Measurements from ENCODE around the gene PDE6H. TPM values are rescaled to one million over a fixed set of nuclear protein-coding genes. Genes with fewer than 3 reads are reported as not detected.

PDE6H gene
- total and polyA plus RNA-seq, 4 donors, result 0.08 to 0.88 TPM; not detected in 2

GRCh38 chr12:14999021-14999694 lies 26.3 kb downstream of the PDE6H start:
- no peak overlapping the region for H3K27ac ChIP-seq (ENCODE audit: low read depth in 1 of 2, low read length in 1 of 2)
- H3K9ac ChIP-seq (ENCODE audit: insufficient read depth in 1 of 2, low read length in 2 of 2), result no peak overlapping the region
- H3K4me1 ChIP-seq (ENCODE audit: control insufficient read depth in 5 of 5, insufficient read depth in 5 of 5, low read length in 5 of 5), result peaks cover 0 to 7% (median 2%) of the 10 kb centered on the region in 5 donors
- TF ChIP-seq CTCF (IDR thresholded peaks at IDR 0.05; ENCODE audit: control extremely low read depth, extremely low read depth), result no peak
- no peaks in the 10 kb centered on the region for H3K27me3 ChIP-seq (ENCODE audit: control insufficient read depth in 3 of 3, insufficient read depth in 3 of 3, low read length in 2 of 3)
- no peaks in the 10 kb centered on the region for H3K36me3 ChIP-seq (ENCODE audit: control insufficient read depth in 4 of 4, insufficient read depth in 4 of 4, low read length in 4 of 4)
- no peaks in the 10 kb centered on the region for H3K9me3 ChIP-seq (ENCODE audit: control insufficient read depth in 4 of 4, insufficient read depth in 3 of 4, low read length in 3 of 4)
- WGBS, 2 donors, result 91 to 95% methylated on average over 2 of the region's 2 CpGs
- no peak overlapping the region for H3K4me3 ChIP-seq
- ATAC-seq (ENCODE audit: insufficient read depth, low FRiP score) (no peak), DNase-seq (no peak)

- 80 to 86% methylated on average over 2 of the region's 2 CpGs for WGBS, 2 donors
- ATAC-seq (ENCODE audit: insufficient read depth, low FRiP score), result no peak
- H3K27ac ChIP-seq (ENCODE audit: low read depth in 1 of 2, low read length in 1 of 2), result no peak overlapping the region
Measured at GRCh38 chr12:14999695-15000365, 27.0 kb downstream of the PDE6H start.

GRCh38 chr12:15000575-15000974 lies 27.7 kb downstream of the PDE6H start:
- Histone ChIP-seq H3K9me3 (ENCODE audit: control insufficient read depth in 4 of 4, insufficient read depth in 3 of 4, low read length in 3 of 4) (no peaks in the 10 kb centered on the region), H3K36me3 (ENCODE audit: control insufficient read depth in 4 of 4, insufficient read depth in 4 of 4, low read length in 4 of 4) (no peaks in the 10 kb centered on the region), H3K4me3 (no peak overlapping the region), H3K27me3 (ENCODE audit: control insufficient read depth in 3 of 3, insufficient read depth in 3 of 3, low read length in 2 of 3) (no peaks in the 10 kb centered on the region), H3K4me1 (ENCODE audit: control insufficient read depth in 5 of 5, insufficient read depth in 5 of 5, low read length in 5 of 5) (peaks cover 0 to 7% (median 2%) of the 10 kb centered on the region in 5 donors), H3K27ac (ENCODE audit: low read depth in 1 of 2, low read length in 1 of 2) (no peak overlapping the region), H3K9ac (ENCODE audit: insufficient read depth in 1 of 2, low read length in 2 of 2) (no peak overlapping the region)
- no peak for ATAC-seq (ENCODE audit: insufficient read depth, low FRiP score)
- WGBS, 2 donors, result 91 to 94% methylated on average over 2 of the region's 2 CpGs
- no peak for DNase-seq
- no peak for TF ChIP-seq CTCF (IDR thresholded peaks at IDR 0.05; ENCODE audit: control extremely low read depth, extremely low read depth)

More at GRCh38 chr12:14999695-15000365, 27.0 kb downstream of the PDE6H start:
- Histone ChIP-seq H3K27me3 (ENCODE audit: control insufficient read depth in 3 of 3, insufficient read depth in 3 of 3, low read length in 2 of 3) (no peaks in the 10 kb centered on the region), H3K4me3 (no peak overlapping the region), H3K36me3 (ENCODE audit: control insufficient read depth in 4 of 4, insufficient read depth in 4 of 4, low read length in 4 of 4) (no peaks in the 10 kb centered on the region), H3K4me1 (ENCODE audit: control insufficient read depth in 5 of 5, insufficient read depth in 5 of 5, low read length in 5 of 5) (peaks cover 0 to 7% (median 2%) of the 10 kb centered on the region in 5 donors), H3K9ac (ENCODE audit: insufficient read depth in 1 of 2, low read length in 2 of 2) (no peak overlapping the region), H3K9me3 (ENCODE audit: control insufficient read depth in 4 of 4, insufficient read depth in 3 of 4, low read length in 3 of 4) (no peaks in the 10 kb centered on the region)
- no peak for DNase-seq
- no peak for TF ChIP-seq CTCF (IDR thresholded peaks at IDR 0.05; ENCODE audit: control extremely low read depth, extremely low read depth)

Measured in lung (tissue), 12 donors.